ACC112 (cell line): Measurements from ENCODE around the gene AWAT1.
"Not testable (repeated sequence)": the region's sequence is repeated elsewhere in the genome, so short reads cannot be mapped to it uniquely, and the experiment has no call there.

Experiments
- H2AFZ ChIP-seq: fragments of 200-600 bp; sonication (generic); one replicate; pipeline ENCODE4 v1.6.0; 2017; ENCODE audit warnings: antibody characterized with exemption, low read length; ENCODE audit not compliant: unreplicated experiment
- H3K27ac ChIP-seq: fragments of 200-600 bp; sonication (generic); 2 replicates; pipeline ENCODE4 v1.5.1; 2014; ENCODE audit warnings: low read depth, mild to moderate bottlenecking, antibody characterized with exemption, low read length, moderate library complexity
- H3K27me3 ChIP-seq: fragments of 200-600 bp; sonication (generic); 2 replicates; pipeline ENCODE4 v1.6.1; 2014; ENCODE audit warnings: mild to moderate bottlenecking, antibody characterized with exemption, low read length, moderate library complexity, mixed read lengths; ENCODE audit not compliant: insufficient read depth
- H3K36me3 ChIP-seq: fragments of 200-600 bp; sonication (generic); 2 replicates; pipeline ENCODE4 v1.6.1; 2016; ENCODE audit warnings: mild to moderate bottlenecking, antibody characterized with exemption, low read length, moderate library complexity, mixed read lengths; ENCODE audit not compliant: insufficient read depth
- H3K4me1 ChIP-seq: fragments of 200-600 bp; sonication (generic); one replicate; pipeline ENCODE4 v1.6.1; 2016; ENCODE audit warnings: low read length, mixed read lengths; ENCODE audit not compliant: insufficient read depth, unreplicated experiment, control insufficient read depth
- H3K4me3 ChIP-seq: fragments of 200-600 bp; sonication (generic); 2 replicates; pipeline ENCODE4 v1.5.1; 2014; ENCODE audit warnings: mild to moderate bottlenecking, low read depth, low read length
- H3K79me2 ChIP-seq: fragments of 200-600 bp; sonication (generic); one replicate; pipeline ENCODE4 v1.6.0; 2016; ENCODE audit warnings: low read length; ENCODE audit not compliant: control insufficient read depth, unreplicated experiment, insufficient read depth

The AWAT1 gene

DNA sequence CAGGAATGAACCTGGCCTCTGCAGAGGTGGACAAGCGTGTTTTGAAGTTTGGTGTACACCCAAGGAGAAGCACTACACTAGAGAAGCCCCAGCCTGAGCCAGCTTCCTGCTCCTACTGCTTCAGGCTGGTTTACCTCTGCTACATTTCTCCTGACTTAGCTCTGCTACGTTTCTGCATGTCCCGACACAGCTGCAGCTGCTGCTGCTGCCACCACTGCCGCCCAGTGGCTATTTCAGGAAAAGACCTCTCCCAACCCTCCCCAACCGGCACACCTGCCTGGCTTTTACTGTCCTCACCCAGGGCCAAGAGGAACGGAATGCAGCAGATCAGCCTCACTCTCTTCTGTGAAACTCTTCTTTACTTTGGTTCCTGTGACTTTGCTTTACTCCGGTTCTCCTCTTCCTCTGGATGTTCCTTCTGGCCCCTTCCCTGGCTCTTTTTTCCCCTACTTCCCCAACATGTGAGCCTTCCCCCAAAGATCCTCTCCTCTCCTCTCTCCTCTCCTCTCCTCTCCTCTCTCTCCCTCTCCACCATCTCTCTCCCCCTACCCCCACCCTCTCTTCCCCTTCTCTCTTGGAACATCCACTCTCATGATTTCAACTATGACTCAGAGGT is 28.6 kb downstream of the AWAT1 start:
- Histone ChIP-seq H3K4me1 (no peaks in the 10 kb centered on the region), H3K36me3 (no peaks in the 10 kb centered on the region), H3K27ac (no peak overlapping the region), H3K79me2 (no peaks in the 10 kb centered on the region), H3K4me3 (no peak overlapping the region), H2AFZ (no peak overlapping the region), H3K27me3 (no peaks in the 10 kb centered on the region)

DNA sequence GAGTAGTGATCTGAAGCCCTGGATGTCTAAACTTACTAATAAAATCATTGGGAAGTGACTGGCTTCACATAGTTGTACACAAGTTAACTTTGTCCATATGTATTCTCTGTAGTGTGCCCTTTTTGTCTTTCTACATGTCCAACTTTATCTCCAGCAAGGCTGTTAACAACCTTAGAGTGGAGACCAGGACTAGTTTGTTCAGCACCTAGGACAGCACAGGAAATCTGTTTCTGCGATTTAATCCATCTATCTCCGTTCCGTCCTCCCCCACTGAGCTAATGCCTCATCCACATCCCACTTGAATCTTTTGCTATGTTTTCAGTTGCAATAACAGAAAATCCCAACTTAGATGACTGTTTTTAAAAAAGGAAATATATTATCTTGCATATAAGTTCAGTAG is 30.3 kb downstream of the AWAT1 start:
- no peaks in the 10 kb centered on the region for H3K27me3 ChIP-seq
- no peak overlapping the region for H3K27ac ChIP-seq
- H3K4me3 ChIP-seq, result no peak overlapping the region
- no peaks in the 10 kb centered on the region for H3K79me2 ChIP-seq
- H3K36me3 ChIP-seq, result no peaks in the 10 kb centered on the region
- H2AFZ ChIP-seq, result no peak overlapping the region
- no peaks in the 10 kb centered on the region for H3K4me1 ChIP-seq

DNA sequence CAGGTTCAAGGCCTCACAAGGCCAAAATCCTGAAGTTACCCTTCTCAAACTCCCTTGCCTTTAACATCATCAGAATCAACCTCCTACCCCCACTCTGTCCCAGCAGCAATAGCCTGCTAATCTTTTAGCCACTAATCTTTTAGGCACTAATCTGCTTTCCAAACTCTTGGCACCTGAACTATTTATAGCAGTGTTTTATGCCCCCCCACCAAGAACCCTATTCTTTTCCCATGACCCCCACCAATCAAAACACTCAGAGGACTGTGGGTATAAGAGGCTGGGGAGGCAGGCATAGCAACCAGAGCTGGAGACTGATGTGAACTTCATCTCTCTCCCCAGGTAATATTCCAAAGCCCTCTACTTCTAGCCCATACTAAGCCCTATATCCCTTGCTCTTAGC is 33.6 kb downstream of the AWAT1 start, which contains the start of gene ARR3:
TSS of gene ARR3 (plus strand) at position 301 of the 400 bp plus-strand sequence. CDS start 1,052 bp downstream, outside the sequence.
- H3K27me3 ChIP-seq, result no peaks in the 10 kb centered on the region
- H3K4me3 ChIP-seq, result no peak within 1 kb of the TSS
- H3K36me3 ChIP-seq, result no peaks in the 10 kb centered on the region
- H3K79me2 ChIP-seq, result no peaks in the 10 kb centered on the region
- no peaks in the 10 kb centered on the region for H3K4me1 ChIP-seq
- no peak within 1 kb of the TSS for H2AFZ ChIP-seq
- H3K27ac ChIP-seq, result no peak within 1 kb of the TSS

DNA sequence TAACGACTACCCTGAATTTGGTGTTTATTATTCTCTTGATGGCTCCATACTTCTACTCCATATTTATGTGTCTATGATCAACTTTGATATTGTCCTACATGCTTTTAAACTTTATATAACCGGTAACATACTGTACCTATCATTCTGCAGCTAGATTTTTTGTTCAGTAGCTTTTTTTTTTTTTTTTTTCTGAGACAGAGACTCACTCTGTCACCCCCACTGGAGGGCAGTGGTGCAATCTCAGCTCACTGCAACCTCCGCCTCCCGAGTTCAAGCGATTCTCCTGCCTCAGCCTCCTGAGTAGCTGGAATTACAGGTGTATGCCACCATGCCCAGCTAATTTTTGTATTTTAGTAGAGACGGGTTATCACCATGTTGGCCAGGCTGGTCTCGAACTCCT is 39.6 kb downstream of the AWAT1 start:
- H3K27ac ChIP-seq, H3K4me3 ChIP-seq, H3K79me2 ChIP-seq, H3K4me1 ChIP-seq, H3K27me3 ChIP-seq, H2AFZ ChIP-seq, H3K36me3 ChIP-seq: not testable (repeated sequence)

DNA sequence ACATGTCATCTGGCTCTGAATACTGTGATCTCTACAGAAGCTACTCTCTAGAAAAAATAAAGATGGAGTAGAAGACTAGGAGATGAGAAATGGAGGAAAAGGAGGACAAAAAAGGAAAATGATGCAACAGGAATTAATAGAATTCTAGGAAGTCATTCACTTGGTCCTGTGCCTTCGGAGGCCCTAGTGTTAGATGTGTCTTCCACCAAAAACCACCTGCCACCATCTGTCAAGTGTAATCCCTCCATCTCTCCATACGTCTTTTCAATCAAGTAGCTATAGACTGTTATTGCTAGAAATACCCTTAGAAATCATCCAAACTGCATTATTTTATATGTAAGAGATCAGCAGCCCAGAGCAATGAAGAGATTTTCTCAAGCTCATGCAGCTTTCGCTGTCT is 44.6 kb downstream of the AWAT1 start:
- H3K4me1 ChIP-seq, result no peaks in the 10 kb centered on the region
- no peak overlapping the region for H2AFZ ChIP-seq
- no peaks in the 10 kb centered on the region for H3K36me3 ChIP-seq
- no peak overlapping the region for H3K27ac ChIP-seq
- no peaks in the 10 kb centered on the region for H3K79me2 ChIP-seq
- no peaks in the 10 kb centered on the region for H3K27me3 ChIP-seq
- no peak overlapping the region for H3K4me3 ChIP-seq

DNA sequence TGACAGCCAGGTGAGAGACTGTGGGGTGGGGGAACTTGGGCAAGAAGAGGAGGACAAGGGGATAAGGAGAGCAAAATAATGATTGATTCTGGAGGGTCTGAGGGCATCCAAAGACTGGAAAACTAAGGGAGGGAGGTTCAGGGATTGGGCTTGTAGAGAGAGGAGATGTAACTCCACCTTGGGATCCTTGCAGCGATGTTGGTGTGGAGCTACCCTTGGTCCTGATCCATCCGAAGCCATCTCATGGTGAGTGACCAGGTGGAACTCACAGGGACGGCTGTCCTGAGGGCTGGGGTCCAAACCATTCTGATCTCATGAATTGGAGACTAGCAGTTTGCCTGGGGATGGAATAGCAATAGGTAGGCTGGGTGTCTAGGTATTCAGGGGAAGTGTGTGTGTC is 46.1 kb downstream of the AWAT1 start:
- Histone ChIP-seq H3K27me3 (no peaks in the 10 kb centered on the region), H3K4me1 (no peaks in the 10 kb centered on the region), H3K27ac (no peak overlapping the region), H2AFZ (no peak overlapping the region), H3K79me2 (no peaks in the 10 kb centered on the region), H3K36me3 (0 out of 2 replicates have a peak, but pooled peaks cover 4% of the 10 kb centered on the region), H3K4me3 (no peak overlapping the region)

DNA sequence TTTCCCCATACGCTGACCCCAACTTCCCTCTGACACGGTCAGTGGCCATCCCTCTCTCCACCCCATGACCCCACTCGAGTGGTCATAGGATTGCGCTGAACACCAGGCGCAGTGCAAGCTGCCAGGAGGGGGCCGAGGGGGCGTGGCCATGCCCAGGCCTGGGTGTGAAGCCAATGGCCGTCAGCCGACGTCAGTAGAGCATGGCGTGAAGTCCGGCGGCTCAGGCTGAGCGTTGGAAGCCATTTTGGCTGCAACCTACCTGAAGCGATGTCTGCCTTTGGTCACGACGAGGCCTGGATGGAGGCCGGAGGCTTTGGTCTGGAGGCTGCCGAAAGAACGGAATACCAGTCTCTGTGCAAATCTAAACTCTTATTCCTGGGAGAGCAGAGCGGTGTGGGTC is 47.5 kb downstream of the AWAT1 start, which contains the start of gene RAB41:
TSS of gene RAB41 (plus strand) at position 222 of the 400 bp plus-strand sequence. CDS start at position 268, 46 bp downstream.
- Histone ChIP-seq H3K4me3 (no peak within 1 kb of the TSS), H3K4me1 (no peaks in the 10 kb centered on the region), H3K27me3 (no peaks in the 10 kb centered on the region)

DNA sequence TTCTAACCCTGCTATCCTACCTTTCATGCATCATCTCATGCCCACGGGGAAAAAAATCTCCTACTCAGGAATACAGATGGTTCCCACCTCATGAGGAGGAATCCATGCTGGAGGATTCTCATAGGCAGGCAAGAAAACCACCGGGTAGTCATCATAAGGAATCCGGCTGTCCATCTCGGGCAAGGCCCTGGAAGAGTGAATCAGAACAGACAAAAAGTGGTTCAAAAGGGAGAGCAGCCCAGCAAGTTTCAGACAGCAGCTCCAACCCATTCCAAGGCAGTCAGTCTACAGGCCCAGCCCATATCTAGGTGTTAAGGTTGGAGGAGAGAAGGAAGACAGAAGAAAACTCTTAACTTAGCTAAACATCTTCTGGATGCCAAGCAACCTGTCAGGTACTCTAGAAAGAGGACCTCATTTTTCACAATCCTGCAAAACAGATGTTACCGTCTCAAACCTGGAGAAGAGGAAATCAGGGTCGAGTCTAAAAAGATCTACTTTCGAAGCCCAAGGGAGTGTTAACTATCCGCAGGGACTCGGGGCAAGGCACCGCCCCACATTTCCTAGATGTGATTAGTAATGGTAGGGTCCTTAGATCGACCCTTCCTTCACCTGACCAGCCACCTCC is 54.8 kb downstream of the AWAT1 start:
- Histone ChIP-seq H3K27ac (no peak overlapping the region), H3K27me3 (no peaks in the 10 kb centered on the region), H3K36me3 (0 out of 2 replicates have a peak, but pooled peaks cover 4% of the 10 kb centered on the region), H3K4me3 (peak overlapping the region; percentile 97), H2AFZ (peak overlapping the region; percentile 82), H3K4me1 (peaks cover 22% of the 10 kb centered on the region), H3K79me2 (peaks cover 44% of the 10 kb centered on the region)

More for the DNA sequence above, 47.5 kb downstream of the AWAT1 start, which contains the start of gene RAB41:
- H2AFZ ChIP-seq, result no peak within 1 kb of the TSS
- no peaks in the 10 kb centered on the region for H3K79me2 ChIP-seq
- H3K27ac ChIP-seq, result no peak within 1 kb of the TSS
- H3K36me3 ChIP-seq, result 0 out of 2 replicates have a peak, but pooled peaks cover 4% of the 10 kb centered on the region
